ENCODE results near the gene DCPS.
"Not testable (repeated sequence)": the region's sequence is repeated elsewhere in the genome, so short reads cannot be mapped to it uniquely, and the experiment has no call there.

Gene DCPS, protein sequence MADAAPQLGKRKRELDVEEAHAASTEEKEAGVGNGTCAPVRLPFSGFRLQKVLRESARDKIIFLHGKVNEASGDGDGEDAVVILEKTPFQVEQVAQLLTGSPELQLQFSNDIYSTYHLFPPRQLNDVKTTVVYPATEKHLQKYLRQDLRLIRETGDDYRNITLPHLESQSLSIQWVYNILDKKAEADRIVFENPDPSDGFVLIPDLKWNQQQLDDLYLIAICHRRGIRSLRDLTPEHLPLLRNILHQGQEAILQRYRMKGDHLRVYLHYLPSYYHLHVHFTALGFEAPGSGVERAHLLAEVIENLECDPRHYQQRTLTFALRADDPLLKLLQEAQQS

DNA sequence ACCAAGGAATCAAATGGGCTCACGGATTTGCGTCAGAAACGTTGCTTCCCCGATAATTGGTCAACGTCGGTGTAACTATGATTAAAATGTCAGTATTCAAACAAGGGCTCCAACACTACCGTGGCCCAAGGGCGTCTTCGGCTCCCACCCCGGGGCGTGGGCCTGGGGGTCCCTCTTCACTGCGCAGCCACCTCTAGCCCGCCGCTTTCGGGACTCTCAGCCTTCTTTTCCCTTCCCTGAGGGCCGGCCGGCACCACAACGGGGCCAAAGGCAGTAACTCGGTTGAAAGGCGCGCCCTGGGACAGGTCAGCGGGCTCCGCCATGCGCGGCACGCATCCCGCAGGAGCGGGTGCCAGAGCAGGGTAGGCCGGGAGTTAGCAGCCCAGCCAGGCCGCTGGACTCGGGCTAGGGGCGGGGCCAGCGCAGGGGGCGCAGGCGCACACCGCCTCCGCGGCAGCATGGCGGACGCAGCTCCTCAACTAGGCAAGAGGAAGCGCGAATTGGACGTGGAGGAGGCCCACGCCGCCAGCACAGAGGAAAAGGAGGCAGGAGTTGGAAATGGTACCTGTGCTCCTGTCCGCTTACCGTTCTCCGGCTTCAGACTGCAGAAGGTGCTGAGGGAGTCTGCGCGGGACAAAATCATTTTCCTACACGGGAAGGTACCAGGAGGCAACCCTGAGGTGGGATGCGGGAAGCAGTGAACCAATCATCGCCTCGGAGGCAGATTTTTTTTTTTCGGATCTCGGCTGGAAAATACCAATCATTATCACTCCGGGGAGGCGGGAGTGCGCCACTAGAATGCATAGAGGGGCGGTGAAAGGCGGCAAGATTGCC lies at the start of gene DCPS:
Gene DCPS, plus strand, starts transcription at position 438 of the 834 bp plus-strand sequence. Its CDS starts 21 bp downstream, at position 459.
- peak; percentile 87 for DNase-seq

DNA sequence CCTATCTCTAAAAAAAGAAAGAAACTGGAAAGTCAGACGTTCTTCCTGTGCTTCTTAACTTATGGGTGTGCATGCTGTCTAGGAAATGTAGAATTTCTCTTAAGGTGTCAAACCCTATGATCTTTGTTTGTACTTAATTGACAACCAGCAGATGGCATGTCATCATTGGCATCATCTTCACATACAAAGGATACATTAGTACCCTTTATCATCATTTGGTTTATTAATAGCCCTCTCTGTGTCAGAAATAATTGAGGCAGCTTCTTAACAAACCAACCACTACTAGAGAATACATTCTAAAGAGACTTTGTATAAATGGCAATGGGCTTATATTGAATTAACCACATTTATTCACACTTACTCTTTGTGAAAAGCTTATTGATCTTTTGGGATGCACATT lies 49.0 kb upstream of the DCPS start:
- no peak for DNase-seq

DNA sequence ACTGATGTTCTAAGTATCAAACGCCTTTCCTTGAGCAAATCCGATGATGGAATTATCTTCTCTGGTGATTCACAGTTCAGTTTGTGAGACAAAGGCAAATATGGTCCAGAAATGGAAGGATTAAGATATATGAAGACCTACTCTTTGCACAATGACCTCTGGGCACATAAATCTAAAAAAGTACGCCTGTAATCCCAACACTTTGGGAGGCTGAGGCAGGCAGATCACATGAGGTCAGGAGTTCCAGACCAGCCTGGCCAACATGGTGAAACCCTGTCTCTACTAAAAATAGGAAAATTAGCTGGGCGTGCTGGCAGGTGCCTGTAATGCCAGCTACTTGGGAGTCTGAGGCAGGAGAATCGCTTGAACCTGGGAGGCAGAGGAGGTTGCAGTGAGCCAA lies 48.4 kb upstream of the DCPS start:
- DNase-seq: not testable (repeated sequence)

DNA sequence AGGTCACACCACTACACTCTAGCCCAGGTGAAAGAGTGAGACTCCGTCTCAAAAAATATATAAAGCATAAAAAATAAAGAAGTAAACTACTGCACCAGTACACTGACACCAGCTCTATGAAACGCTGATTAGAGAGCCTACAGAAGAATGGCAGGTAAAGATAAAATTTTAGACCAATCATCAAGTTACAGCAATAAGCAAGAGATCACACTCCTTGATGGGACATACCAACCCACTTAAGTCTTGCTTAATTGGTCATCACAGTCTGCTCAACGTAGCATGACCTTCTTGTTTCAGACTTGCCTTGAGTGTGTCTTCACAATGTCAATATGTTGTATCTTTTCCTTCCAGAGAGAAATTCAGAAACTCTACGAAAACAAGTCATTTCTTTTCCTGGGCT lies 47.6 kb upstream of the DCPS start:
- no peak for DNase-seq

DNA sequence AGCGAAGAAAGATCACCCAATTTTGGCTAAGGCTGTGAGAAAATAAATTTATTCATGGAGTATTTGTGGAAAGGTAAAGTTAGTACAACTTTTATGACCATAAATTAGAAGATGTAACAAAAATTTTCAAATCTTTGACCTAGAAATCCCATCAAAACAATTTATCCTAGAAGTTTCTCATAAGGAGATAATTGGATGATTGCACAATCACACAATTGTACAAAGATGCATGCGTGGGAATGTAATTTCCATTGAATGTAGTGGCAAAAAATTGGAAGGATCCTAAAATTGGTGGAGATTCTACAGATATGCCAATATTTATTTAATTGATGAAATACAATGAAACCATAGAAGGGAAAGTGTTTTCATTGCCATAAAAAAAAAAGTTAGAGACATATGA lies 46.7 kb upstream of the DCPS start:
- DNase-seq: no peak

DNA sequence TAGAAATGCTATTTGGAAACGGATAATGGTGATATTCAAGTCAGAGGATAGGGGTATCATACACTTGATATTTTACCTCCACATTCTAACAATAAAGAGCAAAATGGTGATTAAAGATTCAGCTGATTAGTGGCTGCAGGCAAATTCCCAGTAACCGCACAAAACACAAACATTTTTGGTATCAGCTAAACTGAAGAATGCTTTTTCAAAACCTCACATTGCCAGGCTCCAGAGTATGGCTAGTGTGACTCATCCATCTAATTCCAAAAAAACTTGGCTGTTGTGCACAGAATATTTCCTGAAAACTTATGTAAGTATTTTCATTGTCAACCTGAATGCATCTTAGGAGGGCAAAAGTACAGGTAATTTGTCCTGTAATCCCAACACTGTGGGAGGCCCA lies 46.1 kb upstream of the DCPS start:
- no peak for DNase-seq

DNA sequence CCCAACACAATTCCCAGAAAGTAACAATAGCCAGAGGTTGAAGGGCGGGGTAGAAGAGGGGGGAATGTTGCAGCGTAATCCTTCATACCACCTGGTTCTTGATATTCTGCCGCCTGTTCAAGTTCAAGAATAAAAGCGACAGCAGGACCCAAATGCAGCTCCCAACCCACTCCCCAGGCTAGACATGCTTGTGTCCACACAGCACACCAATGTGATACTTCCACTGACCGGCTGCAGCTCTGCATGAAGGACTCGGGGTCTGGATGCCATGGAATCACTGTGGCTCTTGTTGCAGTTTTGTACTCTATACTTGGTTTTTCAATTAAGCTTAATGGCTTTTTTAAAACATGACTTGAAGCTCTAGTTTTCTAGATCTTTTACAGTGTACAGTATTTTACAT lies 41.6 kb upstream of the DCPS start:
- no peak for DNase-seq

DNA sequence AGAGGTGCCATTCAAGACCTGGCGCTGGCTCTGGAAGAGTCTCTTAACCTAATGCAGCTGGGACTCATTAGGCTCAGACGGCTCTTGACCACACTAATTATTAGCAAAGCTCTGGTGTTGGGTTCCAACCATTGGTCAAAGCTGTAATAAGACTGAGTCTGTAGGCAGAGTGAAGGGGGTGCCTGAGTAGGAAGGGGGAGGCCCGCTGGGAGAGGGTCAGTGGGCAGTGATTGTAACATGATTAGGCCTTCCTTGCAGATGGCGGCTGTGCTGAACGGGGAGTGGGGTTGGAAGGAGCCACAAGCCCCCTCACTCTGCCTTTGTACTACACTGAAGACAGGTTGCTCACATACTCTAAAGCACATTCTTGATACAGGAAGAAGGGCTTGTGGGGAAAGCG lies 40.4 kb upstream of the DCPS start:
- no peak for DNase-seq

DNA sequence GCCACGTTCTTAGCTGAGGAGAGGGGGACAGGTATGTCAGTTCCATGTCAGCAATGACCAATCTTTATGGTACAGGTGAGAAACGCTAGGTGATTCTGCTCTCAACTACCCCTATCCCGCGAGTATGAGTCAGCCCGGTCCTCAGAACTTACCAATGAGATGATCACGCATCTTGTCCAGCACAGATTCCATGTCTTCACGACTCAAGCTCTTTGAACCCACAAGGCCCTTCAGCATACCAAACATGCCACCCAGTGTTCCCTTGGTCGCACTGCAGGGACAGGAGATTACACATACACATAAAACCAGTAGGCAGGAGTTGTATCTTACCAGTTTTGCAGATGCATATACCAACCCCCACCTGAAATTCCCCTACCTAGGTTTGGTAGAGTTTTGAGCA lies 38.0 kb upstream of the DCPS start:
- DNase-seq: no peak

DNA sequence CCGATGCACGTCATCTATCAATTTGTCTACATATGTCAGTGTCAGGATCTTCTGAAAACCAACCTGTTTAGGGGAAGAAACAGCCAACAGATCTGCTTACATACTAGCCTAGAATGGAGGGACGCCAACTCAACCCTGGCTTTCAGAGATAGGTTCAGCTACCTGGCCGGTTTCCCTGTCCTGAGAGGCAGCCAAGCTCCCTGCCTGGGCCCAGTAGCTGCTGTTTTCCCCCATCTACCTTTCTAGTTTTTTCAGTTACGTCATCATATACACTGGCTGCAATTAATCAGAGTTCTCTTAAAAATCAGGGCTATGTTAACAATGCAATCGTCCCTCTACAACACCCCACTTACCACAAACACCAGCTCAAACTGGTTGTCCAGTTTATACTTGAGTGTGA lies 36.2 kb upstream of the DCPS start:
- DNase-seq: no peak

DNA sequence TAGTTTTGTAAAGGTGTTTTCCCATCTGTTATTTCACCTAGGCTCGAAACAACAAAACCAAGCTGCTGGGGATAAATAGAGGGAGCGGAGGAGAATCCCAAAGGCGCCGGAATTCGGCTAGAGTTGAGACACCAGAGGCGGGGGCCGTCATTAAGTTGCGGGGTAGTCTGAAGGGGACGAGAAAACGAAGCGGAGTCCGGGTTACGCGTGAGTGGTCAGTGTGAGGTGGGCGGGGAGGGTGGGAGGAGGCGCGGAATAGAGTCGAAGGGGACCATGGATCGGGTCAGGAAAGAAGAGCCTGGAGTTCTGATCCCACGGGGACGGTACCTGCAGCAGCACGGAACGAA lies 35.5 kb upstream of the DCPS start:
- no peak for DNase-seq

DNA sequence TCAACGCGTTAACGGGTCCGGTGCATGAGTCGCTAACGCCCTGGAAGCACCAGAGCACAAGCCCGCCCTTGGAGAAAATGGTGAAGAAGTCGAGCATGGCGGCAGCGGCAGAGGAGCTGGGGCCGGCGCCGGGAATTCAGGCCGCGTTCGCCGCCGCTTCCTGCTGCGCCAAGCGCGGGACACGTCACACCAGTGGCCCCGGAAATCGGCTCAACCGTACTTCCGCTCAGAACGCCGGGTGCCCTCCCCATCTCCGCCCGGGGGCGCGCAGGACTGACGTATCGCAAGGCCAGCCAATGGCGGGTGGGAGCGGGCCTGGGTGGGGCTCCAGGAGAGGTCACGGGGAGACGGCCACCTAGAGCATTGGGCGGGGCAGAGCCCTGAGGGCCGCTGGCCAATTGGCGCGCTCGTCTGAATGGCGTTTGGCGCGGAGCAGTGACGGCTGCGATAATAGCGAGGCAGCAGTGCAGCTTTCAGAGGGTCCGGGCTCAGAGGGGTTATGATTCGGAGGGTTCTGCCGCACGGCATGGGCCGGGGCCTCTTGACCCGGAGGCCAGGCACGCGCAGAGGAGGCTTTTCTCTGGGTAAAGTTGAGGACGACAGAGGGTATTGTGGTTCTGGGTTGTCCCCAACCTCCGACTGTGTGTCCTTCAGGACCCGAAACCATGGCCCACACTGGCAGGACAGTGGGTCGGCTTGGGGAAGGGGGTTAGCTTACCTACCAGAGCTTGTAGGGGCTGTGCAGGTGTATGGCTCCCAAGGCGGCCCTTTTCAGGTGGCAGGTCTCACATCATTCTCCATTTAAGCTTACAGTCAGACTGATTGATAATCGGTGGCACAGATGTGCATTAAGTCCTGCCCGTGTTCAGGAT lies 34.9 kb upstream of the DCPS start, which contains the start of the genes FOXRED1 and SRPRA:
Gene FOXRED1, plus strand, starts transcription at position 447 of the 872 bp plus-strand sequence. Its CDS starts 53 bp downstream, at position 500.
Gene SRPRA, minus strand, starts transcription at position 188 of the 872 bp plus-strand sequence. Its CDS starts 91 bp downstream, at position 97.
- DNase-seq: peak; percentile 97

DNA sequence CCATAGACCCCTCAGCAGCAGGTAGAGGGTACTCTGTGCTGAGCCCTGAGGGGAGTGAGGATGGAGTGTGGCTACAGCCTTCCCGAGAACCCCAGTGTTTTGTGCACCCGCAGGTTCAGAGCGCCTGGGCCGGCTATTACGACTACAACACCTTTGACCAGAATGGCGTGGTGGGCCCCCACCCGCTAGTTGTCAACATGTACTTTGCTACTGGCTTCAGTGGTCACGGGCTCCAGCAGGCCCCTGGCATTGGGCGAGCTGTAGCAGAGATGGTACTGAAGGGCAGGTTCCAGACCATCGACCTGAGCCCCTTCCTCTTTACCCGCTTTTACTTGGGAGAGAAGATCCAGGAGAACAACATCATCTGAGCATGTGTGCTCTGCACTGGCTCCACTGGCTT lies 26.5 kb upstream of the DCPS start:
- no peak for DNase-seq

DNA sequence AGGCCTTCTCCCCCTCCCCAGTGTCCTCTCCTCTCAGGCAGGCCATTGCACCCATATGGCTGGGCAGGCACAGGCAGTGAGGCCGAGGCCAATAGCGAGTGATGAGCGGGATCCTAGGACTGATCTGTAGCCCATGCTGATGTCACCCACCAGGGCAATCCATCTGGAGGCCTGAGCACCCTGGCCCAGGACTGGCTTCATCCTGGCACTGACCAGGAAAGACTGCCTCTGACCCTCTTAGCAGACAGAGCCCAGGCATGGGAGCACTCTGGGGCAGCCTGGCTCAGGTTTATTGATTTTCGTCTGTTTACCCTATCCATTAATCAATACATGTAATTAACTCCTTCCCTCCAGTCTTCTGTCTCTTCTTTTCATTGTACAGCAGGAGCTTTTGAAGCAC lies 26.1 kb upstream of the DCPS start:
- no peak for DNase-seq

DNA sequence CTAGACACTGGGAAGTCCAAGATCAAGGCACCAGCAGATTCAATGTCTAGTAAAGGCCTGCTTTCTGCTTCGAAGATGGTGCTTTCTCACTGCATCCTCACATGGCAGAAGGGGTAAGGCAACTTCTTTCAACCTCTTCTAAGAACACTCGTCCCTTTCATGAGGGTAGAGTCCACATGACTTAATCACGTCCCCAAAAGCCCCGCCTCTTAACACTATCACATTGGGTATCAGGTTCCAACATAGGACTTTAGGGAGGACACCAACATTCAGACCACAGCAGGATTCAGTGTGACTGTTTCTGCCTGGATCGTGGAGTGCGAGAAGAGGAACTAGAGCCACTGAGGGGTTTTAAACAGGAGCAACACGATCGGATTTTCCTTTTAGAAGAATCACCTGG lies 24.7 kb upstream of the DCPS start:
- DNase-seq: no peak

DNA sequence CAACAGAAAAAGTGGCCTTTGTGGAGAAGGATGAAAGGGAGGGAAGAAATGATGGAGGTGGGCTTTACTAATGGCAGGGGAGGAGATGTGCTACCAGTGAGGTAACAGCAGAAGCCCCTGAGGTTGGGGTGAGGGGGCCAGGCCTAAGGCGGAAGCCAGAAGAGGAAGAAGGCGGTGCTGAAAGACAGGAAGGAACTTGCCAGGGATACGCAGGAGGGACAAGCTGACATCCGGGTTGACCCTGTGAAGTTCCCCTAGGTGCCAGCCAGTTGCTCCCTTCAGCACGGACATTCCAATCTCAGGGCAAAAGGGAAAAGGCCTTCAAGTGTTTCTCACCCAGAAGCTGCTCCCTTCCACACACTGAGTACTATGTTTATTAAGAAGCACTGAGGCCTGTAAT lies 23.3 kb upstream of the DCPS start:
- DNase-seq: no peak

DNA sequence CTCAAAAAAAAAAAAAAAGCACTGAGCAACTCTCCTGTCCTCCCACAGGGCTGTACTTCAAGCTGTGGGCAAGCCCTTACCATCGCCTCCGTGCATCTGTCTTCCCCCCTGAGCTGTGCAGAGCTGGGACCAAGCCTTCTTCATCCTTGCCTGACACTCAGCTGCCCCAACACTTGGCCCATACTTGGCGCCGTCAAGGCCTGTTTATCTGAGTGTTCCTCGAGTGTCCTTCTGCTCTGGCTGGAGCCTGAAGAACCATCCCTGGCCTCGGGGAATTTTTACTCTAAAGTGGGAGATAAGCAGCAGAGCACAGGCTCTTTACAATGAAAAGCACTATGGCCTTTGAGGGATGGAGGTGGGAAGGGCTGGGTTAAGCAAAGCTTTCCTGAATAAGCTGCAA lies 22.6 kb upstream of the DCPS start:
- DNase-seq: no peak

DNA sequence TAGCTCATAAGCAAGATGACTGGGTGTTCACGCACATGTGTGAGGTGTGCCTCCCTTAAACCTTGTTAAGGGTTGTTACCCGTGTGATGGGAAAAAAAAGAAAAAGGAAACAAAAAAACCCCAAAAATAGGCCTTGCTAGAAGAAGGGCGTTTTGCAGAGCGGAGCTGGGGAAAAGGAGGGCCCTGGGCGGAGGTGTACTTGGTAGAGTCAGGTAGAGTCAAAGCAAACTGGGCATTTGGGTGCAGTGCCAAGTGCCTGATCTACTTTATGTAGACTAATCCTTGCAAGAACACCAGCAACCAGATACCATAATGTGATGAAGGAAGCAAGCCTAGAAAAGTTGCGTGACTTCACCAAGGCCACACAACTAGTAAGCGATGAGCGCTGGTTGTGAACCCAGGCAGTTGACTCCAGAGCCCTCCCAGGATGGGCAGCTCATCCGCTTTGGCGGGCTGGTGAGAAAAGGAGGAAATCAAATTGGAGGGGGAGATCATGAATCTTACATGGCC lies 22.1 kb upstream of the DCPS start:
- DNase-seq: no peak

DNA sequence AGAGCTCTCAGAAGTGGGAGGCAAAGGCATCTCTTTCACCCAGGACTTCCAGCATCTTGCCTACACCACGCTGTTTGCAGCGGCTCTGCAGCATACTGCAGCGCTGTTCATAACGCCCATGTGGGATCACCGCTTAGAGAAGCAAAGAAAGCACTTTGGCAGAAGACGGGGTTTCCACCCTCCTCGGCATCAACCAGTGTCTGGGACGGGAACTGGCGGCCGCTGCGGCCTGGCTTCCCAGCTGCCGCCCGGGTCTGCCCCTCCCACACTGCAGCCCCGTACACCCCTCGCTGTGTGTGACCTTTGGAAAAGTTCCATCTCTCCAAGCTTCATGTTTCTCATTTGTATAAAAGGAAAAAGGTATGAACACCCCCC lies 21.5 kb upstream of the DCPS start:
- no peak for DNase-seq

DNA sequence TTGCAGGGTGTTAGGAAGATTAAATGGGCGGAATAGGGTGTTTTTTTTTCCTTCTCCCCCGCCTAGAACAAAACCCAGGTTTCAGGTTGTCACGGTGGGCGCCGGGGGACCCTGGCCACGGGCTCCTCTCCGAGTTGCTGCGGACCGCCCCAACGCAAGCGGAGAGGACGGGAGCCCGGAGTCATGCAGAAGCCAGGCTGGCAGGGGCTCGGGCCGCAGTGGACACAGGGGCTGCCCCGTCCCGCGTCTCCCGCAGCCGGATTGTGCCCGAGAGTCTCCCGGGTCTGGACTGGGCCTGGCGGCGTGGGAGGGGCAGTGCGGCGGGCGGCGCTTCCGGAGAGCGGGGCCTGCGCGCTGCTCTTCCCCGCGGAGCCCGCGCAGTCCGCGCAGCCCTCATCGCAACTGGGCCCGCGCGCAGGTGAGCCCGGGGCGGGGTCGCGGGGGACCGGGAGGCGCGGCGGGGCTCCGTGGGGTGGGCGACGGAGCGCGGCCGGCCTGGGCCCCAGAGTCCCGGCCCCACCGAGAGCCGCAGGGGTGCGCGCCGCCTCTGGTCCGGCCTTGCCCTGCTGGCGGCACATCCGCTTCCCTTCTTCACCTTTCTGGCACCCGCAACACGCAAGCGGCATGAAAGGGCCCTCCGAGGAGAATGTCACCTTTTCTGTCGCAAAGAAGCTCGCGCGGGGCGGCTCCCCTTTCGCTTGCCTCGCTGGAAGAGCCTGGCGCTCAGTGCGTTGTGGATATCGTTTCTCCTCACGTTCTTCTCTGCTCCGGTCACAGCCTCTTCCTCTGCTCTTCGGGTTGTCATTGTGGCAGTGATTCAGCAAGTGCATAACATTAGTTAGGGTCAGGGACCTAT lies 20.9 kb upstream of the DCPS start, which contains the start of gene TIRAP:
Gene TIRAP, plus strand, starts transcription at position 358 of the 856 bp plus-strand sequence. CDS start 7,802 bp downstream, outside the sequence.
- DNase-seq: no peak

DNA sequence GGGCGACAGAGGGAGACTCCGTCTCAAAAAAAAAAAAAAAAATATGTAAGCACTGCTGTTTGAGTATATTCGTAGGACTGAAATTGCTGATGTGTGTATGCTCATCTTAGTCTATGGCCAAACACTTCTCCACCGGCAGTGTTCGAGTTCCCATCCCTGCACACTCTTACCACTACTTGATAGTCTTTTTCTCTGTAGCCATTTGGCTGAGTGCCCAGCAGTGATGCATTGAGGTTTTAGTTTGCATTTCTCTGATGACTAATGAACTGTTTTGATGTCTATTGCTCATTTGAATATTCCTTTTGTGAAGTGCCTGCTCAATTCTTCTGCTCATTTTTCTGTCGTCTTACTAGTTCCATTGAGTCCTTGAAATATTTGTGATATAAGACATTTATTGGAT lies 19.0 kb upstream of the DCPS start:
- DNase-seq: no peak

DNA sequence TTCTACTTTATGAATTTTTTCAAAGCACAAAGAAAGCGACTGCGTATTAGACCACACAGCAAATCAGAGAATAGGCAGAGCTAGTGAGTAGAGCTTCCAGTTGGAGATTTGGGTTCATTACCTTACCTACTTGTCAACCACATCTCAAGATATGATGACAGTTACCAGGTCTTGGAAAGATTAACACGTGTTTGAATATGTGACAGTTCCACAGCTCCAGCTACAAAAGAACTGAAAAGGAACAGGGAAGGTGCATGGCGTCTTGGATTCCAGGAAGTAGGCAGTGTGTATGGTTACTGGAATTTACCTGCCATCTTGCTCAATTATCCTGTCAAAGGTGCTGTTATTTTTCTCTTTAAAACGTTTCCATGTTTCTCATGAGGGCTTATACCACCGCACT lies 15.6 kb upstream of the DCPS start:
- DNase-seq: no peak
